HG03521 (cell line): ENCODE measurements around the gene SORCS2.

Experiments used
- ATAC-seq: cut with Tn5 transposase; IDR thresholded peaks from one replicate; pipeline ENCODE4 v1.9.1; 2021; ENCODE audit warnings: mild to moderate bottlenecking, moderate library complexity; ENCODE audit not compliant: unreplicated experiment

SORCS2 gene

GRCh38 chr4:7774301-7775294, 582.3 kb downstream of the SORCS2 start:
- no peak for ATAC-seq

- ATAC-seq = no peak
These were observed 583.1 kb downstream of the SORCS2 start for GRCh38 chr4:7775396-7775795.

DNA sequence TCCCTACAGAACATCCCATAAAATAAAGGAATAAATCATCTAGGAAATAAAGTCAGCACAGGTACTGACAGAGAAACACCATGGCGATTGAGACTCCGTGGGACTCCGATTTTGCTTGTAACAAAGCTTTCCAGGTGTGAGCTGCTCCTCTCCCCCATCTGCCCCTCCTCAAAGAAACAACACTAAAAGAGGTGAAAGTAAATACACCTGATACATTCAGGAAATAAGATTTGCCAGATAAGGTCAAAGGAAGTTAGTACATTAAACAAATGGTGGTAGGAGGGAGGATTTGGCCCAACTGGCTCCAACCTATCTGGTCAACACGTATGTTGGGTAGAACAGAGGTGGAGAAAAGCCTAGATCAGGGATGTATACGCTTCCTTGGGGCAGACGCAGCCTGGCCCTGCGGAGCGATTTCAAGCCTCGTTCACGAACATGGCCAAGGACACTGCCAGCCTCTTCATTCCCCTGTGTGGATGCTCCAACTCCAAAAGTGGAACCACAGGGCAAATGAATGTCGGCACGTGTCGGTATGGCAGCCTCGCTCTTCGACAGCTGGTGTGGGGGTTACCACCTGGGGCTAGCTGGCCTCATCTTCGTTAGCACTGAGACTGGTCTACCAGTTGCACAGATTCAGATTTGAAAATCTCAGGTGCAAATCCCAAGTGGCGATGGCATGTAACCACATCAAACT, 584.8 kb downstream of the SORCS2 start:
- ATAC-seq = no peak

DNA sequence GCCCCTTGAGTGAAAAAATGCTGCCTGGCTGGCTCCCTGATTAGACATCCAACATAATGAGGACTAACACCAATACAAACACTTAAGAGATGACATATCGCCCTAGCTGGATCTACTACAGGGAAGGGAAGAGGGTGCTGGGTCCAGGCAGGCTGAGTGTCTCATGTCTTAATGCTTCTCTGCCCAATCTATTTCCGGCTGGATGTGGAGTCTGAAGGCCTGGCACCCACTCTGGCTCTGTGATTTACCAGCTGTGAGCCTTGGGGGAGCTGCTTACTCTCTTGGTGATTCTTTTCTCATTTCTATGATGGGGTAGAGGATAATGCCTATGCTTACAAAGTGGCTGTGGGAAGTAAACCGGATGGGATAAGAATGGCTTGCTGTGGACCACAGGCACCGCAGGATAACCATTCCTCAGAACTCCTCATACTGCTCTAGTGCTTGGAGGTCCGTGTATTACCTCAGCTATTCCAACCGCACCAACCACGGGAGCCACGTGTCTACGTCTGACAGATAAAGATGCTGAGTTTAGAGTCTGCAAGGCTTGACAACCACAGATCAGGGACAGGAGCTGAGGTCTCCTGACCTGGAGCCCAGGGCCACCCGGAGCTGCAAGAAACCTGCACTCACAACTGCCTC, 585.7 kb downstream of the SORCS2 start:
- ATAC-seq = no peak

DNA sequence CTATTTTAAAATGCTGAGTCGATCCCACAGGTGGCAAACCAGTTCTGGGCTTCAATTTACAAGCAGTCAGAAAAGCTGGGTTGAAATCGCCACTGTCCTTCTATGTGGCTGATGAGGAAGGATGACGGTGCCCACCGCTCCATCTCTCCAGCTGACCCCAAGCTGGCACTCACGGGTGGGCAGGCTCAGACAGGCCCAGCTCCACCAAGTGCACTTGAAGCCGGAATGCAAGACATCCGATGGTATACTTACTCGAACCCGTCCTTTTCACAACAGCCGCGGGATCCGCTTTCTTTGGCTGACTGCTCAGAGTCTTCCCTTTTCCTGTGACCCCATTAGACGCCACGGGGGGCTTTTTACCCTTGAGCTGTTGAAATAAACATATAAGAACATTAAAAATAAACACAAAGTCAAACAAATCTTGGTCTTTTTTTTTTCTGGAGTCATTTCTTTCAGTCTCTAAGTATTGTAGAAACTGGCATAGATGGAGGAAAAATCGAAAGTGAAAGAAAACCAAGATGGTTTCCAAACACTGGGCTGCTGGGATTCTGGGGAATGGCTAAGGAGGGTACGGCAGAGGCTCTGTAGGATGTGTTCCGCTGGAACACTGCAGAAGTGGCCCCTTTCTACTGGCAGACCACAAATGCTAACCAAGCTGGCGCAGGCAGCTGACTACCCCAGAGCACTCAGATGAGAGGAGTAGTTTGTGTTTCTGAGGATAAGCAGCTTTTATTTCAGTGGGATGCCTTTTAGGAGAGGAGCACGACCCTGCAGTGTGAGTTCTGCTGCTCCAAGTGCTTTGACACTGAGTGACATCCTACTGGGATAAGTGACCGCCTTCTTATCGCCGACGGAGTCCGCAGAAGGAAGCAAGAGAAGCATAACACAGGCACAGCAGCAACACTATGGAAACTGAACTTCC, 586.4 kb downstream of the SORCS2 start:
- no peak for ATAC-seq

DNA sequence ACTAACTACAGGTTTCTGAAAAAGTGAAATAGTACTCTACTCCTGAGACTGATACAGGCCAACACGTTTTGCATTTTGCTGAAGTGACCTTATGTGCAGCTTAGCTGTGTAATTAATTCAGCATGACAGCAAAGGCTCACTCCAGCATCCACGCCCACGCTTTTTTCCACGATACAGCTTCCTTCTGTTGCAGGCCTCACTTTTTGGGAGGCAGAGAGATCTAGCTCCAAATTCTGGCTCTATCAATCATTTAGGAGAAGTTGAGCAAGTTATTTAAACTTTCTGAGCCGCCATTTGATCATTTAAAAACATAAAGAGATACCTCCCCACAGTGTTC, 587.1 kb downstream of the SORCS2 start:
- ATAC-seq = no peak

- ATAC-seq = no peak
These were observed 588.5 kb downstream of the SORCS2 start for GRCh38 chr4:7780751-7781348.

- no peak for ATAC-seq
These were observed 589.0 kb downstream of the SORCS2 start for GRCh38 chr4:7781366-7781765.

- ATAC-seq = no peak
These were observed 589.7 kb downstream of the SORCS2 start for GRCh38 chr4:7781993-7782392.

GRCh38 chr4:7782783-7783182, 590.4 kb downstream of the SORCS2 start:
- ATAC-seq = no peak

DNA sequence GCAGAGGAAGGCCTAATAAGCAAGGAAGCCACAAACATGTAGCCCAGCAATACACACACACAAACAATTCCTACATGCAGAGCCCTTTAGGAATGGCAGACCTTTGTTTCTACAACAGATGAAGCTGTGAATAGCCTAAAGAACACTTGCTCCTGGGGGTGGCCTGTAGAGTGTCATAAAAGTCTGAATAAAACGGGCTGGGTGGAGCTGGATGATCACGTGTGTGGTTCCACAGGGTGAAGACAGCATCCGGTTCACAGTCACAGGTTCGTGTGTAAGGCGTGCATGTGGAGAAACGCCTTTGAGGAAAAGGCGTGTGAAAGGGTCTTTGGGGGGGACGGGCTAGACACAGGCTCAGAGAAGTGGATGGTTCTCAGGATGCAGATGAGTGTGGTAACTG, 591.2 kb downstream of the SORCS2 start:
- no peak for ATAC-seq

DNA sequence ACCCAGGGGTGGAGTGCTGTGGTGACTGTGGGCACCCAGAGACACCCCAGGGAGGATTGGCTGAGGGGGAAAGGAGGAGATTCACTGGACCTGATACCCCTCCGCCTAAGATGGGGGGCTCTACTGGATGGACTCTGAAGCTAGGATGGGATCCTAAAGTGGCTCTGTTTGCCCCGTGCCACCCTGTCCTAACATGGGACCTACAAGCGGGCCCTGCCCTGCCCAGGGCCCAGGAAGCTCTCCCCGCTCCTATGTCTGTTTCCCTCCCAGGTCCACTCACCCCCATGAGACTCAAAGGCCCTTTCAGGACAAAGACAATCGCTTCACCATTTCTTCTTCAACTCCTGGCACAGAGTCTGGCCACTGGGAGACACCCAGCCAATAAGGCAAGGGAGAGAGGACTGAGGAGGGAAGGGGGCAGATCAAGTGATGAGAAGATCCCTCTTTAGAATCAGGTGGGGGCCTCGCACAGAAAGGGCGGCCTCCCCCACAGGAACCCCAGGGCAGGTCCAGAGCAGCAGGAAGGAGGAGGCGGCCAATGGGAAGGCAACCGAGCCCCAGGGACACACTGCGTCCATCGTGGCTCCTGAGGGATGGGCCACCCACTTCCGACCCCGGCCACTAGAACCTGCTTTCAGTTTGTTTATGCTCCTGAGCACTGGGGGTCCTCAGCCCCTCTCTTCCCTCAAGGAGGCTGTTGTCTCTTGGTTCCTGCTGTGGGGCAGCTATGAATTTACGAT, 592.0 kb downstream of the SORCS2 start:
- ATAC-seq = no peak

GRCh38 chr4:7785017-7785416, 592.7 kb downstream of the SORCS2 start:
- no peak for ATAC-seq

DNA sequence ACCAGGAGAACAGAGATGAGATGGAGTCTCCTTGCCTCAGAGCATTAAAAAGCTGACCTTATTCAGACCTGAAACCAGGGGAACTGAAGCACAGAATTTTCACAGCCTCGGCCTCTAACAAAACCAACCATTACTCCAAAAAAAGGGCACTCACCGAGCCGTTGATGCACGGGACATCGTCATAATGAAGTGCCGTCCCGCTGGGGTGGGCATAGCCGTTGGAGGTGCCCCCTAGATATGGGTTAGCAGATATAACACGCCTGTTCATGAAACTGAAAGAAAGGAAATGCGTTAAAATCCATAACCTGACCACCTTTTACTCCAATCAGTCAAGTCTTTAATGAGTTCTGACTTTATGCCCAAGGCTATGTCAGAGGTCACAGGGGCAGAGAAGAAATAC, 593.7 kb downstream of the SORCS2 start:
- no peak for ATAC-seq

DNA sequence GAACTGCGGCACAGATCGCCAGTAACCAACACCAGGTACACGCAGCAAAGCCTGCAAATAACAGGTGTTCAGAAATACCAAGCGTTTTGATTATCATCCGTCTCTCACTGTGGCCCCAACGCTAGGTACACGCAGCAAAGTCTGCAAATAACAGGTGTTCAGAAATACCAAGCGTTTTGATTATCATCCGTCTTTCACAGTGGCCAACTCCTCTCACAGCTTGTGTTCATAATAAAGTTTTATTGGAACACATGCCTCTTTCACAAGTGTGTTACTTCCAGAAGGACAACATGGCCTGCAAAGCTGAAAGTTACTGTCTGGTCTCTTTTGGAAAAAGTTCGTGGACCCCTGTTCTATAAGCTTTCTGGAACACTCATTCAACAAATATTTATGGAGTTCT, 594.2 kb downstream of the SORCS2 start:
- ATAC-seq = no peak

DNA sequence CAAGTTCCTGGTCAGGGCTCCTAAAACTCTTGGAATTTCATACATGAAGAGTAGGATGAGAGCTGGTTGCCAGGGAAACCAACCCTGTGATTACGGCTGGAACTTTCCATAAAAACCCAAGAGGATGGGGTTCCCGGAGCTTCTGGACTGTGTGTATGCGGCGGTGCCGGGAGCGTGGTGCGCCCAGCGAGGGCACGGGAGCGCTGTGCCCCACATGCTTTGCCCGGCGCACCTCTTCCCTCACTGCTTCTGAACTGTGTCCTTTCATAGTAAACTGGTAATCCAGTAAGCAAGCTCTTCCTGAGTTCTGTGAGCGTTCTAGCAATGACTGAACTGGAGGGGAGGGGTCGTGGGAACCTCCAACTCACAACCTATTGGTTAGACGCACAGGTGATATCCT, 594.7 kb downstream of the SORCS2 start:
- ATAC-seq = no peak

GRCh38 chr4:7787681-7788141, 595.4 kb downstream of the SORCS2 start:
- no peak for ATAC-seq

GRCh38 chr4:7788193-7788592, 595.9 kb downstream of the SORCS2 start:
- no peak for ATAC-seq

DNA sequence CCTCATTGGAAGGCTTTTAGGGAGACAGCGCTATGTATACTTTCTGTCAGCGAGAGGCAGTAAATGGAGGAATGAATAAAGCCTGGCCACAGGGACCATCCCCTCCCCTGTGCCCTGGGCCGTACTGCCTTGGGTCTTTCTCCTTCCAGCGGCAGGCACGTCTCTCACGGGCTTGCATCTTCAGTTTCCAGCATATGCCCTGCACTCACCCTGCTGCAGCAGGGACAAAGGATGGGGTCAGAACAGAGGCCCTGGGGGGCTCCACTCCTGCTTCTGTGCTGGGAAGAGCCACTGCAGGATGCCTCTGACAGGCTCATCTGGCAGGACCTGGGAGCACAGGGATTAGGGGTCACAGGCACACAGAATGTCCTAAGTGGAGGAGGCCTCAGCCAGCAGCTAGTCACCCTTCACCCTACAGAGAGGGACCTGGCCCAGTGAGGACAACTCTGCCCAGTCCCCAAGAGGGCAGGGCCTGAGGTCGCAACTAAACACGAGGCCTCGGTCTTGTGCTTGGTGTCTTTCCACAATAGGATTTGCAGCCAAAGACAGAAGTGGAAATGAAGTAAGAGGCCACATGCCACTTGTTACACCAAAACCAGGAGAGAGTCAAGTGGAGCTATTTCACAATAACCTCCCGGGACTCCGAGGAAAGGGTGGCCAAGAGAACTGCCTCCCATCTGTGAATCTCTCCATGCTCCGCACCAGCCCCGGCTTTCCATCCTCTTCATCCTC, 596.5 kb downstream of the SORCS2 start:
- no peak for ATAC-seq
